HepG2 (cell line): ENCODE data around the gene FAM78A.

Source experiments
- CEBPB ChIP-seq: IDR thresholded peaks from 2 replicates; pipeline ENCODE4 v1.6.1; 2011; ENCODE audit warnings: low read depth, low read length, improper control_type of control experiment, borderline replicate concordance
- FOXP1 ChIP-seq, 2 experiments: fragments of 450-650 bp in 1 of 2; IDR thresholded peaks; 2 replicates each; pipeline ENCODE4 v1.6.1; 2017 to 2018; ENCODE audit warnings: antibody characterized with exemption in 1 of 2
- MXD1 ChIP-seq: sonication (generic); formaldehyde crosslinking; IDR thresholded peaks from 2 replicates; pipeline ENCODE4 v1.4.0; 2020; ENCODE audit warnings: mild to moderate bottlenecking, missing genetic modification reagents
- PPARG ChIP-seq: conservative IDR thresholded peaks from 2 replicates; pipeline ENCODE4 v1.6.1; 2016; ENCODE audit warnings: missing biosample characterization, missing genetic modification reagents
- RFX3 ChIP-seq: IDR thresholded peaks from 2 replicates; pipeline ENCODE4 v1.6.1; 2016; ENCODE audit warnings: missing biosample characterization, missing genetic modification reagents
- SIN3A ChIP-seq: IDR thresholded peaks from 2 replicates; pipeline ENCODE4 v1.6.1; 2011; ENCODE audit warnings: low read depth, mild to moderate bottlenecking, control low read depth, low read length, borderline replicate concordance
- TAF1 ChIP-seq: sonication (generic); formaldehyde crosslinking; IDR thresholded peaks from 2 replicates; pipeline ENCODE4 v1.4.0; 2020; ENCODE audit warnings: missing genetic modification reagents
- YY1 ChIP-seq: IDR thresholded peaks from 2 replicates; pipeline ENCODE4 v1.6.1; 2011; ENCODE audit warnings: low read length, low read depth, moderate library complexity, mild to moderate bottlenecking; ENCODE audit not compliant: insufficient read depth, insufficient replicate concordance
- ZNF225 ChIP-seq: sonication (generic); formaldehyde crosslinking; IDR thresholded peaks from 2 replicates; pipeline ENCODE4 v1.4.0; 2020; ENCODE audit warnings: mild to moderate bottlenecking, missing genetic modification reagents
- ZNF460 ChIP-seq: sonication (generic); formaldehyde crosslinking; IDR thresholded peaks from 2 replicates; pipeline ENCODE4 v1.5.1; 2020; ENCODE audit warnings: missing genetic modification reagents, mild to moderate bottlenecking, borderline replicate concordance
- TF ChIP-seq, protein P1 (sequence below): sonication (generic); formaldehyde crosslinking; IDR thresholded peaks from 2 replicates; pipeline ENCODE4 v1.5.0; 2020; ENCODE audit warnings: mild to moderate bottlenecking, missing genetic modification reagents, moderate library complexity

GRCh38 chr9:131308452-131308851, 32.1 kb upstream of the FAM78A start:
- TF ChIP-seq, protein P1, sequence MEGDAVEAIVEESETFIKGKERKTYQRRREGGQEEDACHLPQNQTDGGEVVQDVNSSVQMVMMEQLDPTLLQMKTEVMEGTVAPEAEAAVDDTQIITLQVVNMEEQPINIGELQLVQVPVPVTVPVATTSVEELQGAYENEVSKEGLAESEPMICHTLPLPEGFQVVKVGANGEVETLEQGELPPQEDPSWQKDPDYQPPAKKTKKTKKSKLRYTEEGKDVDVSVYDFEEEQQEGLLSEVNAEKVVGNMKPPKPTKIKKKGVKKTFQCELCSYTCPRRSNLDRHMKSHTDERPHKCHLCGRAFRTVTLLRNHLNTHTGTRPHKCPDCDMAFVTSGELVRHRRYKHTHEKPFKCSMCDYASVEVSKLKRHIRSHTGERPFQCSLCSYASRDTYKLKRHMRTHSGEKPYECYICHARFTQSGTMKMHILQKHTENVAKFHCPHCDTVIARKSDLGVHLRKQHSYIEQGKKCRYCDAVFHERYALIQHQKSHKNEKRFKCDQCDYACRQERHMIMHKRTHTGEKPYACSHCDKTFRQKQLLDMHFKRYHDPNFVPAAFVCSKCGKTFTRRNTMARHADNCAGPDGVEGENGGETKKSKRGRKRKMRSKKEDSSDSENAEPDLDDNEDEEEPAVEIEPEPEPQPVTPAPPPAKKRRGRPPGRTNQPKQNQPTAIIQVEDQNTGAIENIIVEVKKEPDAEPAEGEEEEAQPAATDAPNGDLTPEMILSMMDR (CRISPR knock-in tag): no peak
- TF ChIP-seq MXD1 (CRISPR knock-in tag) (no peak), YY1 (no peak), PPARG (CRISPR knock-in tag) (no peak), CEBPB (no peak), FOXP1 (IDR thresholded peaks at IDR 0.05) (no peak), FOXP1 (CRISPR knock-in tag; IDR thresholded peaks at IDR 0.05) (no peak), ZNF460 (no peak), TAF1 (no peak), ZNF225 (CRISPR knock-in tag) (no peak), SIN3A (no peak), RFX3 (CRISPR knock-in tag) (no peak)
